GM12892 (cell line): ENCODE measurements around the gene PIGS.

Experiments used
- POLR2A ChIP-seq: IDR thresholded peaks from 2 replicates; pipeline ENCODE4 v1.6.1; 2011; ENCODE audit warnings: low read depth, low read length, control low read depth
- POLR2AphosphoS5 ChIP-seq: IDR thresholded peaks from 2 replicates; pipeline ENCODE4 v1.6.1; 2011; ENCODE audit warnings: low read depth, low read length, control low read depth
- TAF1 ChIP-seq: IDR thresholded peaks from 2 replicates; pipeline ENCODE4 v1.6.1; 2011; ENCODE audit warnings: low read depth, mild to moderate bottlenecking, control low read depth, low read length, borderline replicate concordance

DNA sequence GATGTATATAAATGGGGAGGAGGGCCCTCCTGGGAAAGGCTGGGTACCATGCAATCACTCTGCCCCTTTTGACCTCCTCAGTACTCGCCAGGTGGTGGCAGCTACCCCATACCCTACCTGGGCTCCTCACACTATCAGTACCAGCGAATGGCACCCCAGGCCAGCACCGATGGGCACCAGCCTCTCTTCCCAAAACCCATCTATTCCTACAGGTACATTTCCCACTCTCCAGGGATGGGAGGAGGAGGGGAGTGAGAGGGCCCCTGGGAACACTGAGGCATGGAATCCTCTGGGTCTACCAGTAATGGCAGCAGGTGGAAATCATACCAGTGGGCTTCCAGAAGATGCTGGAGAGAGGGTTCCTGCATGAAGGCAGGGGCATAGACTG, 42.3 kb downstream of the PIGS start:
- TF ChIP-seq POLR2A (no peak), TAF1 (no peak), POLR2AphosphoS5 (no peak)
